ENCODE results near the gene TMEM161A. TPM values are rescaled to one million over a fixed set of nuclear protein-coding genes. Genes with fewer than 3 reads are reported as not detected.

The TMEM161A gene
- total RNA-seq, 1 donor from 2014 or later = 25.1 TPM

- Mint-ChIP-seq H3K27ac (ENCODE audit: unreplicated experiment) (no peak overlapping the region), H3K36me3 (ENCODE audit: low read depth, unreplicated experiment) (no peaks in the 10 kb centered on the region), H3K4me3 (ENCODE audit: unreplicated experiment) (no peak overlapping the region), H3K27me3 (ENCODE audit: unreplicated experiment) (peaks cover 12% of the 10 kb centered on the region), H3K4me1 (ENCODE audit: unreplicated experiment) (no peaks in the 10 kb centered on the region), H3K9me3 (ENCODE audit: unreplicated experiment) (no peaks in the 10 kb centered on the region)
- TF ChIP-seq CTCF (IDR thresholded peaks at IDR 0.05; ENCODE audit: unreplicated experiment) = no peak
- no peak for DNase-seq (ENCODE audit: low spot score)
These were observed 61.8 kb downstream of the TMEM161A start for GRCh38 chr19:19076476-19076875.

- DNase-seq (ENCODE audit: low spot score) = no peak
- no peak overlapping the region for H3K27ac Mint-ChIP-seq (ENCODE audit: unreplicated experiment)
- peaks cover 12% of the 10 kb centered on the region for H3K27me3 Mint-ChIP-seq (ENCODE audit: unreplicated experiment)
- no peak overlapping the region for H3K4me3 Mint-ChIP-seq (ENCODE audit: unreplicated experiment)
- no peaks in the 10 kb centered on the region for H3K36me3 Mint-ChIP-seq (ENCODE audit: low read depth, unreplicated experiment)
- no peaks in the 10 kb centered on the region for H3K4me1 Mint-ChIP-seq (ENCODE audit: unreplicated experiment)
- H3K9me3 Mint-ChIP-seq (ENCODE audit: unreplicated experiment) = no peaks in the 10 kb centered on the region
- no peak for TF ChIP-seq CTCF (IDR thresholded peaks at IDR 0.05; ENCODE audit: unreplicated experiment)
These were observed 63.2 kb downstream of the TMEM161A start for GRCh38 chr19:19075126-19075525.

DNA sequence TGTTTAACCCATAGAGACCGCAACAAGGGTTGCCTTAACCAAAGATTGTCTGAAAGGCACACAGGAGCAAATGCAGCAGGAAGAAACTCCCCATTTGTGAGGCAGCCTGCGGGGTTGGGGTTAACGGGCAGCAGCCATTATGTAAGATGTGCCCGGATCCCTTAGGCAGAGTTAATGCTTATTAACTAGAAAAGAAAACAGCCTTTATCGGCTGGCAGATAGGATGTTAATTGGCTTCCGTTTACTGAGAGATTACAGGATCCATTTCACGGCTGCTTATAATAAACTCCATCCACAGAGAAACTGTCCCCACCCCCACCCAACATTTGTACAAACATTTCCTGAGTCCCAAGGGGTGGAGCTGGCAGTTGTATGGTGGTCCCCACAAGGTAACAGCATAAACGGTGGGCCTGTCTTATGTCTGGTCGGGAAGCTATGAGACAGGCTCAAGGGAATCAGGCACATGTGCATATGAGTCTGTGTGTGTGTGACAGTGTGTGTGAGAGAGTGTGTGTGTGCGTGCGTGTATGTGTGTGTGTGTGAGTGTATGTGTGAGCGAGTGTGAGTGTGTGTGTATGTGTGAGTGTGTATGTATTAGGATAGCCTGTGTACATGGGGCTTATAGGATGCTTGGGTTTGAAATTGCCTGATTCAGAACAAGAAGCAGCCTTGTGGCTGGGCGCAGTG lies 63.9 kb downstream of the TMEM161A start:
- Mint-ChIP-seq H3K4me3 (ENCODE audit: unreplicated experiment) (peak overlapping the region; percentile 21), H3K27ac (ENCODE audit: unreplicated experiment) (no peak overlapping the region), H3K27me3 (ENCODE audit: unreplicated experiment) (peaks cover 12% of the 10 kb centered on the region), H3K9me3 (ENCODE audit: unreplicated experiment) (no peaks in the 10 kb centered on the region), H3K4me1 (ENCODE audit: unreplicated experiment) (no peaks in the 10 kb centered on the region), H3K36me3 (ENCODE audit: low read depth, unreplicated experiment) (no peaks in the 10 kb centered on the region)
- TF ChIP-seq CTCF (IDR thresholded peaks at IDR 0.05; ENCODE audit: unreplicated experiment) = no peak
- DNase-seq (ENCODE audit: low spot score) = no peak

- DNase-seq (ENCODE audit: low spot score) = no peak
- H3K27ac Mint-ChIP-seq (ENCODE audit: unreplicated experiment) = no peak overlapping the region
- no peaks in the 10 kb centered on the region for H3K36me3 Mint-ChIP-seq (ENCODE audit: low read depth, unreplicated experiment)
- H3K4me1 Mint-ChIP-seq (ENCODE audit: unreplicated experiment) = no peaks in the 10 kb centered on the region
- peaks cover 12% of the 10 kb centered on the region for H3K27me3 Mint-ChIP-seq (ENCODE audit: unreplicated experiment)
- no peak for TF ChIP-seq CTCF (IDR thresholded peaks at IDR 0.05; ENCODE audit: unreplicated experiment)
- H3K9me3 Mint-ChIP-seq (ENCODE audit: unreplicated experiment) = no peaks in the 10 kb centered on the region
- H3K4me3 Mint-ChIP-seq (ENCODE audit: unreplicated experiment) = no peak overlapping the region
These were observed 66.4 kb downstream of the TMEM161A start for GRCh38 chr19:19071897-19072296.

Other genes with a start within 250 kb of the TMEM161A start
- gene CERS1, start 242.3 kb downstream of the TMEM161A start, total RNA-seq (ENCODE audit: unreplicated experiment) = 15.7 TPM
- 213 TPM for gene COPE, start 219.1 kb downstream of the TMEM161A start, total RNA-seq (ENCODE audit: unreplicated experiment)
- gene DDX49, start 218.8 kb downstream of the TMEM161A start, total RNA-seq (ENCODE audit: unreplicated experiment) = 33.7 TPM
- gene HOMER3, start 197.3 kb downstream of the TMEM161A start, total RNA-seq (ENCODE audit: unreplicated experiment) = 222 TPM
- 109 TPM for gene SUGP2, start 105.0 kb downstream of the TMEM161A start, total RNA-seq (ENCODE audit: unreplicated experiment)
- gene ARMC6, start 104.9 kb downstream of the TMEM161A start, total RNA-seq (ENCODE audit: unreplicated experiment) = 25.9 TPM
- gene SLC25A42, start 74.5 kb downstream of the TMEM161A start, total RNA-seq (ENCODE audit: unreplicated experiment) = 7.5 TPM
- 0.97 TPM for gene MEF2B, start 31.8 kb upstream of the TMEM161A start, total RNA-seq (ENCODE audit: unreplicated experiment)
- gene BORCS8, start 53.7 kb upstream of the TMEM161A start, total RNA-seq (ENCODE audit: unreplicated experiment) = 31.3 TPM
- gene RFXANK, start 53.8 kb upstream of the TMEM161A start, total RNA-seq (ENCODE audit: unreplicated experiment) = 131 TPM
- gene NR2C2AP, start 64.9 kb upstream of the TMEM161A start, total RNA-seq (ENCODE audit: unreplicated experiment) = 4.3 TPM
- 0.05 TPM for gene NCAN, start 73.5 kb upstream of the TMEM161A start, total RNA-seq (ENCODE audit: unreplicated experiment)
- gene TM6SF2, start 134.8 kb upstream of the TMEM161A start, total RNA-seq (ENCODE audit: unreplicated experiment) = 1.4 TPM
- 73.2 TPM for gene SUGP1, start 182.0 kb upstream of the TMEM161A start, total RNA-seq (ENCODE audit: unreplicated experiment)
- 49.3 TPM for gene MAU2, start 182.4 kb upstream of the TMEM161A start, total RNA-seq (ENCODE audit: unreplicated experiment)

Data from endothelial cell (in vitro differentiated cells).